GM18499 (cell line): ENCODE measurements around the gene NHLRC2.

Experiments used
- ATAC-seq: cut with Tn5 transposase; IDR thresholded peaks from one replicate; pipeline ENCODE4 v1.9.1; 2021; ENCODE audit warnings: moderate number of reproducible peaks; ENCODE audit not compliant: insufficient read depth, unreplicated experiment

Gene NHLRC2

GRCh38 chr10:113859261-113859660 is 4.8 kb downstream of the NHLRC2 start:
- ATAC-seq = no peak

- ATAC-seq = no peak
These were observed 11.4 kb downstream of the NHLRC2 start for GRCh38 chr10:113865901-113866300.

GRCh38 chr10:113866551-113867394 is 12.3 kb downstream of the NHLRC2 start:
- ATAC-seq = no peak

- ATAC-seq = no peak
These were observed 13.4 kb downstream of the NHLRC2 start for GRCh38 chr10:113867904-113868303.

GRCh38 chr10:113869789-113870188 is 15.3 kb downstream of the NHLRC2 start:
- no peak for ATAC-seq

GRCh38 chr10:113872139-113873030 is 17.9 kb downstream of the NHLRC2 start:
- no peak for ATAC-seq

- no peak for ATAC-seq
These were observed 20.8 kb downstream of the NHLRC2 start for GRCh38 chr10:113875212-113875611.

- no peak for ATAC-seq
These were observed 22.0 kb downstream of the NHLRC2 start for GRCh38 chr10:113876461-113876860.

- peak; percentile 88 for ATAC-seq
These were observed 25.2 kb downstream of the NHLRC2 start for GRCh38 chr10:113879691-113880090.

GRCh38 chr10:113880236-113880635 is 25.8 kb downstream of the NHLRC2 start:
- ATAC-seq = no peak

- ATAC-seq = no peak
These were observed 27.8 kb downstream of the NHLRC2 start for GRCh38 chr10:113882240-113882639.

GRCh38 chr10:113889911-113890310 is 35.5 kb downstream of the NHLRC2 start:
- ATAC-seq = no peak

GRCh38 chr10:113890769-113891168 is 36.3 kb downstream of the NHLRC2 start:
- no peak for ATAC-seq

- ATAC-seq = no peak
These were observed 37.0 kb downstream of the NHLRC2 start for GRCh38 chr10:113891476-113891875.

- no peak for ATAC-seq
These were observed 39.1 kb downstream of the NHLRC2 start for GRCh38 chr10:113893570-113893969.

- no peak for ATAC-seq
These were observed 40.1 kb downstream of the NHLRC2 start for GRCh38 chr10:113894581-113894980.

- ATAC-seq = no peak
These were observed 40.6 kb downstream of the NHLRC2 start for GRCh38 chr10:113895018-113895417.

- no peak for ATAC-seq
These were observed 43.5 kb downstream of the NHLRC2 start for GRCh38 chr10:113897693-113898618.

GRCh38 chr10:113899952-113900598 is 45.6 kb downstream of the NHLRC2 start:
- ATAC-seq = no peak

GRCh38 chr10:113905756-113906155 is 51.3 kb downstream of the NHLRC2 start:
- ATAC-seq = no peak
